IgD-negative memory B cell (primary cell): ENCODE measurements around the gene ERMP1. TPM values are rescaled to one million over a fixed set of nuclear protein-coding genes. Genes with fewer than 3 reads are reported as not detected.
"Not testable (repeated sequence)": the region's sequence is repeated elsewhere in the genome, so short reads cannot be mapped to it uniquely, and the experiment has no call there.

ENCODE experiments used
- H3K27ac Mint-ChIP-seq, 3 donors: one replicate each; pipeline ENCODE4 v1.8.0; 2020 to 2022; ENCODE audit warnings: mild to moderate bottlenecking in 3 of 3, mixed read lengths in 3 of 3, moderate library complexity in 1 of 3
- H3K27me3 Mint-ChIP-seq: one replicate; pipeline ENCODE4 v1.8.0; 2021; ENCODE audit warnings: mixed read lengths
- H3K36me3 Mint-ChIP-seq: one replicate; pipeline ENCODE4 v1.8.0; 2020; ENCODE audit warnings: mild to moderate bottlenecking, mixed read lengths
- H3K4me1 Mint-ChIP-seq, 3 donors: one replicate each; pipeline ENCODE4 v1.8.0; 2020 to 2022; ENCODE audit warnings: mixed read lengths in 3 of 3, mild to moderate bottlenecking in 1 of 3
- H3K4me3 Mint-ChIP-seq, 4 donors: one replicate each; pipeline ENCODE4 v1.8.0; 2020 to 2022; ENCODE audit warnings: mild to moderate bottlenecking in 4 of 4, mixed read lengths in 4 of 4, moderate library complexity in 3 of 4
- H3K9me3 Mint-ChIP-seq, 3 donors: one replicate each; pipeline ENCODE4 v1.8.0; 2020 to 2021; ENCODE audit warnings: mixed read lengths in 3 of 3, mild to moderate bottlenecking in 1 of 3
- polyA plus RNA-seq: library from polyadenylated mRNA; unstranded; fragments of 300-500 nt; fragmentation: Illumina TruSeq; gene quantifications from one replicate; pipeline ENCODE4 v1.2.3, GENCODE V29; 2021

The ERMP1 gene
- 6.7 TPM for polyA plus RNA-seq

GRCh38 chr9:5832538-5833529 is at the start of gene ERMP1:
TSS of gene ERMP1 (minus strand) at chr9:5833117. CDS start at chr9:5833027, 90 bp downstream.
- H3K9me3 Mint-ChIP-seq = peaks cover 0 to 3% (median 0%) of the 10 kb centered on the region in 3 donors
- H3K36me3 Mint-ChIP-seq = peaks cover 2% of the 10 kb centered on the region
- H3K27me3 Mint-ChIP-seq = no peaks in the 10 kb centered on the region
- H3K27ac Mint-ChIP-seq = peak within 1 kb of the TSS; percentile 57 to 98 (median 91)
- H3K4me3 Mint-ChIP-seq = peak within 1 kb of the TSS; percentile 94 to 98 (median 96)
- H3K4me1 Mint-ChIP-seq = peaks cover 25 to 31% (median 26%) of the 10 kb centered on the region in 3 donors

- not testable (repeated sequence) for H3K27me3 Mint-ChIP-seq, H3K36me3 Mint-ChIP-seq, H3K27ac Mint-ChIP-seq, H3K4me1 Mint-ChIP-seq, H3K4me3 Mint-ChIP-seq, H3K9me3 Mint-ChIP-seq
These were observed 49.5 kb upstream of the ERMP1 start for GRCh38 chr9:5882244-5883012.

- H3K4me1 Mint-ChIP-seq = peaks cover 0 to 5% (median 0%) of the 10 kb centered on the region in 3 donors
- no peaks in the 10 kb centered on the region for H3K27me3 Mint-ChIP-seq
- no peak overlapping the region for H3K4me3 Mint-ChIP-seq
- no peak overlapping the region for H3K27ac Mint-ChIP-seq
- H3K36me3 Mint-ChIP-seq = no peaks in the 10 kb centered on the region
- peaks cover 0 to 2% (median 0%) of the 10 kb centered on the region in 3 donors for H3K9me3 Mint-ChIP-seq
These were observed 46.7 kb upstream of the ERMP1 start for GRCh38 chr9:5879419-5880181.

GRCh38 chr9:5876711-5877110 is 43.8 kb upstream of the ERMP1 start:
- Mint-ChIP-seq H3K27me3 (no peaks in the 10 kb centered on the region), H3K36me3 (no peaks in the 10 kb centered on the region), H3K4me1 (peaks cover 0 to 5% (median 0%) of the 10 kb centered on the region in 3 donors), H3K4me3 (no peak overlapping the region), H3K9me3 (no peaks in the 10 kb centered on the region), H3K27ac (no peak overlapping the region)

GRCh38 chr9:5876026-5876425 is 43.1 kb upstream of the ERMP1 start:
- Mint-ChIP-seq H3K4me1 (peaks cover 0 to 5% (median 0%) of the 10 kb centered on the region in 3 donors), H3K27ac (no peak overlapping the region), H3K36me3 (peaks cover 1% of the 10 kb centered on the region), H3K27me3 (no peaks in the 10 kb centered on the region), H3K9me3 (no peaks in the 10 kb centered on the region), H3K4me3 (no peak overlapping the region)

- no peaks in the 10 kb centered on the region for H3K9me3 Mint-ChIP-seq
- H3K27ac Mint-ChIP-seq = peak overlapping the region in 1 of 3 donors; percentile 41
- H3K4me1 Mint-ChIP-seq = peaks cover 0 to 5% (median 0%) of the 10 kb centered on the region in 3 donors
These were observed 41.1 kb upstream of the ERMP1 start for GRCh38 chr9:5874048-5874447.

GRCh38 chr9:5873439-5873838 is 40.5 kb upstream of the ERMP1 start:
- Mint-ChIP-seq H3K4me1 (peaks cover 0 to 5% (median 0%) of the 10 kb centered on the region in 3 donors), H3K4me3 (no peak overlapping the region), H3K27me3 (no peaks in the 10 kb centered on the region), H3K36me3 (peaks cover 4% of the 10 kb centered on the region), H3K27ac (no peak overlapping the region), H3K9me3 (no peaks in the 10 kb centered on the region)

More at GRCh38 chr9:5874048-5874447, 41.1 kb upstream of the ERMP1 start:
- Mint-ChIP-seq H3K27me3 (no peaks in the 10 kb centered on the region), H3K36me3 (peaks cover 4% of the 10 kb centered on the region), H3K4me3 (no peak overlapping the region)

- no peak overlapping the region for H3K27ac Mint-ChIP-seq
- H3K9me3 Mint-ChIP-seq = no peaks in the 10 kb centered on the region
- H3K4me1 Mint-ChIP-seq = peaks cover 0 to 5% (median 0%) of the 10 kb centered on the region in 3 donors
- no peaks in the 10 kb centered on the region for H3K27me3 Mint-ChIP-seq
- peaks cover 4% of the 10 kb centered on the region for H3K36me3 Mint-ChIP-seq
- no peak overlapping the region for H3K4me3 Mint-ChIP-seq
These were observed 39.6 kb upstream of the ERMP1 start for GRCh38 chr9:5872511-5872910.

GRCh38 chr9:5871785-5872184 is 38.9 kb upstream of the ERMP1 start:
- Mint-ChIP-seq H3K4me3 (no peak overlapping the region), H3K36me3 (peaks cover 4% of the 10 kb centered on the region), H3K4me1 (peaks cover 0 to 5% (median 0%) of the 10 kb centered on the region in 3 donors), H3K27me3 (no peaks in the 10 kb centered on the region), H3K9me3 (no peaks in the 10 kb centered on the region), H3K27ac (no peak overlapping the region)

GRCh38 chr9:5870691-5871090 is 37.8 kb upstream of the ERMP1 start:
- Mint-ChIP-seq H3K27me3 (no peaks in the 10 kb centered on the region), H3K4me3 (no peak overlapping the region), H3K36me3 (peaks cover 4% of the 10 kb centered on the region), H3K27ac (peak overlapping the region in 1 of 3 donors; percentile 61), H3K4me1 (no peaks in the 10 kb centered on the region), H3K9me3 (no peaks in the 10 kb centered on the region)

- H3K27me3 Mint-ChIP-seq = no peaks in the 10 kb centered on the region
- no peaks in the 10 kb centered on the region for H3K4me1 Mint-ChIP-seq
- no peaks in the 10 kb centered on the region for H3K9me3 Mint-ChIP-seq
- H3K36me3 Mint-ChIP-seq = peaks cover 4% of the 10 kb centered on the region
- no peak overlapping the region for H3K27ac Mint-ChIP-seq
- H3K4me3 Mint-ChIP-seq = no peak overlapping the region
These were observed 37.1 kb upstream of the ERMP1 start for GRCh38 chr9:5870020-5870339.

GRCh38 chr9:5869315-5870019 is 36.5 kb upstream of the ERMP1 start:
- Mint-ChIP-seq H3K9me3 (no peaks in the 10 kb centered on the region), H3K4me3 (no peak overlapping the region), H3K27ac (peak overlapping the region in 1 of 3 donors; percentile 20), H3K4me1 (no peaks in the 10 kb centered on the region), H3K27me3 (no peaks in the 10 kb centered on the region), H3K36me3 (peaks cover 4% of the 10 kb centered on the region)

- no peaks in the 10 kb centered on the region for H3K4me1 Mint-ChIP-seq
- no peak overlapping the region for H3K27ac Mint-ChIP-seq
- H3K36me3 Mint-ChIP-seq = peaks cover 4% of the 10 kb centered on the region
- H3K27me3 Mint-ChIP-seq = no peaks in the 10 kb centered on the region
- H3K9me3 Mint-ChIP-seq = no peaks in the 10 kb centered on the region
- H3K4me3 Mint-ChIP-seq = no peak overlapping the region
These were observed 35.3 kb upstream of the ERMP1 start for GRCh38 chr9:5868235-5868634.

GRCh38 chr9:5866685-5867084 is 33.8 kb upstream of the ERMP1 start:
- no peak overlapping the region for H3K27ac Mint-ChIP-seq
- no peaks in the 10 kb centered on the region for H3K4me1 Mint-ChIP-seq
- no peaks in the 10 kb centered on the region for H3K27me3 Mint-ChIP-seq

More at GRCh38 chr9:5866685-5867084, 33.8 kb upstream of the ERMP1 start:
- Mint-ChIP-seq H3K4me3 (no peak overlapping the region), H3K36me3 (peaks cover 4% of the 10 kb centered on the region), H3K9me3 (no peaks in the 10 kb centered on the region)
